Middle frontal gyrus (tissue), 1 donor: Measurements from ENCODE around the gene TBC1D23.
"Not testable (repeated sequence)": the region's sequence is repeated elsewhere in the genome, so short reads cannot be mapped to it uniquely, and the experiment has no call there.

Source experiments
- DNase-seq: peaks from one replicate; pipeline ENCODE4 v3.0.0-alpha.2; 2015; ENCODE audit warnings: low spot score; ENCODE audit errors: extremely low spot score

TBC1D23 gene

GRCh38 chr3:100256731-100257151 lies 4.1 kb upstream of the TBC1D23 start:
- DNase-seq = no peak

GRCh38 chr3:100257586-100257985 lies 3.2 kb upstream of the TBC1D23 start:
- no peak for DNase-seq

GRCh38 chr3:100260081-100260684 lies 609 bp upstream of the TBC1D23 start:
- DNase-seq = no peak

GRCh38 chr3:100261485-100261903 lies 702 bp downstream of the TBC1D23 start:
- DNase-seq = no peak

GRCh38 chr3:100262925-100263324 lies 2.1 kb downstream of the TBC1D23 start:
- DNase-seq = not testable (repeated sequence)

GRCh38 chr3:100263583-100263982 lies 2.8 kb downstream of the TBC1D23 start:
- DNase-seq = no peak

- no peak for DNase-seq
These were observed 3.5 kb downstream of the TBC1D23 start for GRCh38 chr3:100264242-100264641.

- DNase-seq = no peak
These were observed 4.2 kb downstream of the TBC1D23 start for GRCh38 chr3:100265016-100265415.

GRCh38 chr3:100266531-100266930 lies 5.7 kb downstream of the TBC1D23 start:
- DNase-seq = no peak

GRCh38 chr3:100268156-100268555 lies 7.4 kb downstream of the TBC1D23 start:
- DNase-seq = no peak

GRCh38 chr3:100269001-100269400 lies 8.2 kb downstream of the TBC1D23 start:
- DNase-seq = no peak

- no peak for DNase-seq
These were observed 8.8 kb downstream of the TBC1D23 start for GRCh38 chr3:100269410-100270214.

- no peak for DNase-seq
These were observed 9.4 kb downstream of the TBC1D23 start for GRCh38 chr3:100270215-100270583.

- no peak for DNase-seq
These were observed 10.7 kb downstream of the TBC1D23 start for GRCh38 chr3:100271522-100271921.

- not testable (repeated sequence) for DNase-seq
These were observed 12.2 kb downstream of the TBC1D23 start for GRCh38 chr3:100272797-100273611.

- no peak for DNase-seq
These were observed 13.6 kb downstream of the TBC1D23 start for GRCh38 chr3:100274361-100274760.

- no peak for DNase-seq
These were observed 16.5 kb downstream of the TBC1D23 start for GRCh38 chr3:100277255-100277800.

GRCh38 chr3:100278910-100279309 lies 18.1 kb downstream of the TBC1D23 start:
- DNase-seq = no peak

- DNase-seq = no peak
These were observed 27.6 kb downstream of the TBC1D23 start for GRCh38 chr3:100288288-100288894.

GRCh38 chr3:100289339-100289738 lies 28.5 kb downstream of the TBC1D23 start:
- no peak for DNase-seq

- DNase-seq = no peak
These were observed 34.3 kb downstream of the TBC1D23 start for GRCh38 chr3:100295089-100295488.
